Stomach (tissue), 9 donors: ENCODE data around the gene ECI2. TPM values are rescaled to one million over a fixed set of nuclear protein-coding genes. Genes with fewer than 3 reads are reported as not detected.
A peak's percentile ranks its signal among the peaks of the same experiment; 100 is the strongest.

ENCODE experiments used
- DNase-seq, 2 donors: peaks; one replicate each; pipeline versions ENCODE4 v3.0.0 to v3.0.0-alpha.2; 2013 to 2019
- H3K27ac ChIP-seq, 5 donors: fragments of 200-600 bp in 4 of 5; sonication (generic) in 4 of 5; one replicate each; pipeline ENCODE4 v1.5.1; 2013 to 2019; ENCODE audit warnings: mild to moderate bottlenecking in 1 of 5, moderate library complexity in 1 of 5
- H3K27me3 ChIP-seq, 3 donors: fragments of 200-600 bp; sonication (generic); one replicate each; pipeline ENCODE4 v1.5.1; 2017 to 2019; ENCODE audit warnings: mixed run types in 1 of 3
- H3K36me3 ChIP-seq, 4 donors: fragments of 200-600 bp; sonication (generic); 1 replicate in 3 of 4; 2 replicates in 1 of 4; pipeline ENCODE4 v1.5.1; 2016 to 2019
- H3K4me1 ChIP-seq, 4 donors: fragments of 200-600 bp; sonication (generic); one replicate each; pipeline ENCODE4 v1.5.1; 2016 to 2019
- H3K4me3 ChIP-seq, 4 donors: fragments of 200-600 bp; sonication (generic) in 3 of 4; one replicate each; pipeline ENCODE4 v1.5.1; 2016 to 2019; ENCODE audit warnings: mild to moderate bottlenecking in 1 of 4
- H3K9me3 ChIP-seq, 4 donors: fragments of 200-600 bp; sonication (generic); one replicate each; pipeline ENCODE4 v1.5.1; 2016 to 2019
- EP300 ChIP-seq: sonication (generic); formaldehyde crosslinking; IDR thresholded peaks from one replicate; pipeline ENCODE4 v1.6.1; 2017; ENCODE audit warnings: antibody characterized with exemption
- POLR2A ChIP-seq, 4 donors: fragments of 450-650 bp; IDR thresholded peaks; one replicate each; pipeline ENCODE4 v1.6.1; 2016; ENCODE audit warnings: antibody characterized with exemption in 4 of 4, control low read depth in 2 of 4, mild to moderate bottlenecking in 1 of 4, moderate library complexity in 1 of 4
- POLR2AphosphoS5 ChIP-seq, 3 donors: sonication (generic); formaldehyde crosslinking; IDR thresholded peaks; one replicate each; pipeline ENCODE4 v1.6.1; 2016; ENCODE audit warnings: antibody characterized with exemption in 3 of 3
- WGBS, 5 donors: extraction: QIAGEN DNeasy Blood & Tissue Kit in 3 of 5; methylation state at CpG; one replicate each; pipeline versions ENCODE4 v1.1.5 to v1.1.7; 2013 to 2018; 5-methylcytosine and 5-hydroxymethylcytosine counted together
- intact Hi-C: fragments of 100-400 bp; cut with DNase I; formaldehyde crosslinking; loops from one replicate; pipeline ENCODE4 v1.15.1; 2023; ENCODE audit warnings: low total_unique reads
- polyA plus RNA-seq, 3 donors: library from polyadenylated mRNA; stranded (reverse); fragments of 200-250 nt; gene quantifications; one replicate each; pipeline ENCODE4 v1.2.3, GENCODE V29; 2013
- total RNA-seq, 5 donors: library from RNA; depleted of rRNA; stranded (reverse); fragments of >200 nt; gene quantifications; one replicate each; pipeline versions ENCODE4 v1.1.0 to v1.2.3, GENCODE V29; 2014 to 2016
- TF ChIP-seq, protein P1 (sequence below), 7 experiments: fragments of 450-650 bp in 4 of 7; fragments of 200-600 bp in 3 of 7; sonication (generic) in 3 of 7; IDR thresholded peaks; one replicate each; pipeline ENCODE4 v1.5.1; 2016 to 2019; ENCODE audit warnings: antibody characterized with exemption in 7 of 7, control low read depth in 2 of 7, mild to moderate bottlenecking in 1 of 7
- donor health status: healthy with polysubstance abuse.
- donor health status: Bipolar disorder and iron deficiency.
- donor health status: healthy.

The ECI2 gene
- total and polyA plus RNA-seq, 8 donors, result 22.8 to 107 (median 60.8) TPM

- 35 to 57% (median 44%) methylated on average over 4 of the region's 4 CpGs for WGBS, 5 donors
- intact Hi-C loops, result no loop called here
- H3K27me3 ChIP-seq, result no peaks in the 10 kb centered on the region
Measured at GRCh38 chr6:4071330-4071729, 64.0 kb downstream of the ECI2 start.

DNA sequence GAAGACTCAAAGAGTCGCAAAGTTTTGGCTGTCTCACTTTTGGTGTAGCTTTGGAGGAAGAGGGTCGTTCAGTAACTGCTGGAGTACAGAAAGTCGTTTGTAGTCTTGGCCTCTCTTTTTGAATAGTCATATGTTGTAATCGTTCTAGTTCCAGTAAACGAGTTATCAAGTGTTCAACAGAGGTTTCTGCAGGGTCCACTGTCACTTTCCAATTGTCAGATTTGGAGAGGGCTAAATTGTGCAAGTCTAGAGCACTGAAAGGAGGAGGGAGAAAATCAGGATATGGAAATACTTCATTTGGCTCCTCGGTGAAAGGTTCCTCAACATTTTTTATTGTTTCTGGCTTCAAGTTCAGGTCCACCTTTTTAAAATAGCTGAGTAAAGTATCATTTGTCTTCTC lies 66.2 kb downstream of the ECI2 start:
- WGBS, 5 donors, result 84 to 90% (median 87%) methylated on average over 6 of the region's 6 CpGs
- DNase-seq, result no peak
- H3K4me1 ChIP-seq, result peaks cover 0 to 4% (median 0%) of the 10 kb centered on the region in 4 donors
- H3K4me3 ChIP-seq, result no peak overlapping the region
- no peaks in the 10 kb centered on the region for H3K9me3 ChIP-seq
- no peaks in the 10 kb centered on the region for H3K27me3 ChIP-seq
- TF ChIP-seq POLR2AphosphoS5 (IDR thresholded peaks at IDR 0.05) (no peak), EP300 (no peak), POLR2A (IDR thresholded peaks at IDR 0.05) (no peak)
- TF ChIP-seq, protein P1, sequence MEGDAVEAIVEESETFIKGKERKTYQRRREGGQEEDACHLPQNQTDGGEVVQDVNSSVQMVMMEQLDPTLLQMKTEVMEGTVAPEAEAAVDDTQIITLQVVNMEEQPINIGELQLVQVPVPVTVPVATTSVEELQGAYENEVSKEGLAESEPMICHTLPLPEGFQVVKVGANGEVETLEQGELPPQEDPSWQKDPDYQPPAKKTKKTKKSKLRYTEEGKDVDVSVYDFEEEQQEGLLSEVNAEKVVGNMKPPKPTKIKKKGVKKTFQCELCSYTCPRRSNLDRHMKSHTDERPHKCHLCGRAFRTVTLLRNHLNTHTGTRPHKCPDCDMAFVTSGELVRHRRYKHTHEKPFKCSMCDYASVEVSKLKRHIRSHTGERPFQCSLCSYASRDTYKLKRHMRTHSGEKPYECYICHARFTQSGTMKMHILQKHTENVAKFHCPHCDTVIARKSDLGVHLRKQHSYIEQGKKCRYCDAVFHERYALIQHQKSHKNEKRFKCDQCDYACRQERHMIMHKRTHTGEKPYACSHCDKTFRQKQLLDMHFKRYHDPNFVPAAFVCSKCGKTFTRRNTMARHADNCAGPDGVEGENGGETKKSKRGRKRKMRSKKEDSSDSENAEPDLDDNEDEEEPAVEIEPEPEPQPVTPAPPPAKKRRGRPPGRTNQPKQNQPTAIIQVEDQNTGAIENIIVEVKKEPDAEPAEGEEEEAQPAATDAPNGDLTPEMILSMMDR (IDR thresholded peaks at IDR 0.05), result no peak
- intact Hi-C loops, result no loop called here
- no peak overlapping the region for H3K27ac ChIP-seq
- peaks cover 0 to 21% (median 18%) of the 10 kb centered on the region in 4 donors for H3K36me3 ChIP-seq

More at GRCh38 chr6:4071330-4071729, 64.0 kb downstream of the ECI2 start:
- Histone ChIP-seq H3K36me3 (no peaks in the 10 kb centered on the region), H3K4me3 (no peak overlapping the region), H3K27ac (no peak overlapping the region), H3K9me3 (no peaks in the 10 kb centered on the region), H3K4me1 (peaks cover 0 to 10% (median under 1%) of the 10 kb centered on the region in 4 donors)
- DNase-seq, result no peak
- no peak for TF ChIP-seq POLR2AphosphoS5 (IDR thresholded peaks at IDR 0.05)
- TF ChIP-seq POLR2A (IDR thresholded peaks at IDR 0.05), result no peak
- no peak for TF ChIP-seq EP300
- TF ChIP-seq, protein P1 (IDR thresholded peaks at IDR 0.05), result no peak

DNA sequence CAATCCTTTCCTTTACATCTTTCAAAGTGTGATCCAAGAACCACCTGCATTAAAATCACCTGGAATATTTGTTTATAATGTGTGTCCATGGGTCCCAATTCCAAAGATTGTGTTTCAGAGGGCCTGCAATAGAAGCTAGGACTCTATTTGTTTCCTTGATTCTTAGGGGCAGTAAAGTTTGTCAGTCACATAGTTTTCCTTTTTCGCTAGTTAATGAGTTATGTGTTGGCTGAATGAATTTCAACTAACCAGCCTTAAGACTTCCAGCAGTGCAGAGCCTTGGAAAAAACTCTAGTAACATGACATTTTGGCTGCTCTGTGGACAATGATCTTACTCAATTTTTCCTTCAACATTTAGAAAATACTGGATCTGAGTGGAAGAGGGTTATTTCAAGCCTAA lies 67.7 kb downstream of the ECI2 start:
- Histone ChIP-seq H3K9me3 (no peaks in the 10 kb centered on the region), H3K4me1 (peaks cover 0 to 4% (median 0%) of the 10 kb centered on the region in 4 donors), H3K4me3 (no peak overlapping the region), H3K27ac (no peak overlapping the region), H3K27me3 (no peaks in the 10 kb centered on the region), H3K36me3 (peaks cover 2 to 36% (median 33%) of the 10 kb centered on the region in 4 donors)
- TF ChIP-seq POLR2AphosphoS5 (IDR thresholded peaks at IDR 0.05) (no peak), POLR2A (IDR thresholded peaks at IDR 0.05) (no peak), EP300 (no peak)
- TF ChIP-seq, protein P1 (IDR thresholded peaks at IDR 0.05), result no peak
- no peak for DNase-seq
- WGBS, 5 donors, result 75 to 95% (median 80%) methylated on average over 1 of the region's 1 CpG
- intact Hi-C loops, result no loop called here

GRCh38 chr6:4066029-4066755 lies 69.2 kb downstream of the ECI2 start:
- Histone ChIP-seq H3K36me3 (peaks cover 10 to 51% (median 48%) of the 10 kb centered on the region in 4 donors), H3K27ac (peak overlapping the region in 1 of 5 donors; percentile 13), H3K4me1 (peaks cover 0 to 4% (median 0%) of the 10 kb centered on the region in 4 donors), H3K27me3 (no peaks in the 10 kb centered on the region), H3K9me3 (no peaks in the 10 kb centered on the region), H3K4me3 (no peak overlapping the region)
- WGBS, 5 donors, result 62 to 81% (median 67%) methylated on average over 7 of the region's 7 CpGs
- DNase-seq, result no peak
- TF ChIP-seq POLR2AphosphoS5 (IDR thresholded peaks at IDR 0.05) (no peak), POLR2A (IDR thresholded peaks at IDR 0.05) (no peak), EP300 (no peak)
- TF ChIP-seq, protein P1 (IDR thresholded peaks at IDR 0.05), result no peak
- intact Hi-C loops, result no loop called here

Other genes with a start within 250 kb of the ECI2 start
- not detected for gene FAM217A, start 56.4 kb downstream of the ECI2 start, total RNA-seq
- under 1 TPM in 2 of 3 donors, not detected in 1; 0.08 to 0.68 TPM for gene FAM217A, start 56.4 kb downstream of the ECI2 start, polyA plus RNA-seq